22Rv1 (cell line): ENCODE results near the gene FHAD1.

Source experiments
- CTCF ChIP-seq: fragments of 450-650 bp; IDR thresholded peaks from 2 replicates; pipeline ENCODE4 v1.5.1; 2017; ENCODE audit warnings: mild to moderate bottlenecking
- ZFX ChIP-seq: fragments of 450-650 bp; IDR thresholded peaks from 2 replicates; pipeline ENCODE4 v1.6.1; 2017; ENCODE audit warnings: antibody characterized with exemption, borderline replicate concordance

- TF ChIP-seq CTCF: no peak
- TF ChIP-seq ZFX: no peak
These were observed 22.0 kb upstream of the FHAD1 start for GRCh38 chr1:15224974-15225373.
